ENCODE data around the gene KCNC1. TPM values are rescaled to one million over a fixed set of nuclear protein-coding genes. Genes with fewer than 3 reads are reported as not detected.

The KCNC1 gene
- total RNA-seq, 1 experiment from 2014 or later = not detected

- Histone ChIP-seq H3K4me3 (no peak overlapping the region), H3K9me3 (no peaks in the 10 kb centered on the region), H3K27me3 (no peaks in the 10 kb centered on the region), H3K36me3 (no peaks in the 10 kb centered on the region)
- no peak for DNase-seq
These were observed 75.5 kb downstream of the KCNC1 start for GRCh38 chr11:17810041-17810440.

- DNase-seq = peak; percentile 12
- no peaks in the 10 kb centered on the region for H3K9me3 ChIP-seq
- no peaks in the 10 kb centered on the region for H3K27me3 ChIP-seq
- H3K36me3 ChIP-seq = no peaks in the 10 kb centered on the region
- no peak overlapping the region for H3K4me3 ChIP-seq
These were observed 76.2 kb downstream of the KCNC1 start for GRCh38 chr11:17810746-17811145.

- no peaks in the 10 kb centered on the region for H3K36me3 ChIP-seq
- no peak for DNase-seq
- H3K27me3 ChIP-seq = no peaks in the 10 kb centered on the region
- H3K9me3 ChIP-seq = no peaks in the 10 kb centered on the region
- H3K4me3 ChIP-seq = no peak overlapping the region
These were observed 76.8 kb downstream of the KCNC1 start for GRCh38 chr11:17811352-17811751.

- H3K27me3 ChIP-seq = no peaks in the 10 kb centered on the region
- peak; percentile 32 for DNase-seq
- H3K9me3 ChIP-seq = no peaks in the 10 kb centered on the region
- no peak overlapping the region for H3K4me3 ChIP-seq
- H3K36me3 ChIP-seq = no peaks in the 10 kb centered on the region
These were observed 77.7 kb downstream of the KCNC1 start for GRCh38 chr11:17812091-17812864.

- H3K36me3 ChIP-seq = no peaks in the 10 kb centered on the region
- H3K4me3 ChIP-seq = no peak overlapping the region
- no peak for DNase-seq
- no peaks in the 10 kb centered on the region for H3K9me3 ChIP-seq
- H3K27me3 ChIP-seq = no peaks in the 10 kb centered on the region
These were observed 78.2 kb downstream of the KCNC1 start for GRCh38 chr11:17812865-17813187.

DNA sequence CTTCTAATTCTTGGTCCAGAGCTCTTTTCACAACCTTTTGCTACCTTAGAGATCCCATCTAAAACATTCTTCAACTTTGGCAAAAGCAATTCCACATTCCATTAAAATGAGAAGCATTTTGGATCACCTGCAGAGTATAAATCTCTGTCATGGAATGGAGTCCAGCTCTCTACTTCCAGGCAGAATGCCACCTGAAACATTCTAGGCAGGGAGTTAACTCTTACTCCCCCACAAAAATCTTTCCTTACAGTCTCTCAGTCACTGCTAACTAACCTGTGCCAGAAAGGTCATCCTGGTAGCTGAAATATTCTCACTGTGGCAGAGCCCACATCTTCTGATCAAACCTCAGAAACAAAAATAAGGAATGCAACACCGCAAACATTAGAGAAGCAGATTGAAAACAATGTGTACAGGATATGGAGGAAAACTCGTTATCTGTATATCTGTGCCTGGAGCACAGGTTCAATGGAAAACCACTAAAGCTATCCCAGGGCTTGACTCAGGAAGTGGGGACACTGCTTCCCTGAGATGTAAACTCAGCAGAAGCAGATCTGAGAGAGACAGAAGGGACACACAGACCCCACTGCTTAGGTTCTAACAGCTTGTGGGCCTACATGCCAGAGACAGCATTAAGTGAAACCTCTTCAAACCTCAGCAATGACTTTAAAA is 78.9 kb downstream of the KCNC1 start:
- Histone ChIP-seq H3K4me3 (no peak overlapping the region), H3K36me3 (no peaks in the 10 kb centered on the region), H3K9me3 (no peaks in the 10 kb centered on the region), H3K27me3 (no peaks in the 10 kb centered on the region)
- no peak for DNase-seq

GRCh38 chr11:17814546-17814945 is 80.0 kb downstream of the KCNC1 start:
- Histone ChIP-seq H3K36me3 (no peaks in the 10 kb centered on the region), H3K9me3 (no peaks in the 10 kb centered on the region), H3K4me3 (no peak overlapping the region), H3K27me3 (no peaks in the 10 kb centered on the region)
- DNase-seq = no peak

GRCh38 chr11:17816232-17816931 is 81.8 kb downstream of the KCNC1 start:
- Histone ChIP-seq H3K36me3 (no peaks in the 10 kb centered on the region), H3K9me3 (no peaks in the 10 kb centered on the region), H3K4me3 (no peak overlapping the region), H3K27me3 (no peaks in the 10 kb centered on the region)
- DNase-seq = no peak

GRCh38 chr11:17821648-17822400 is 87.2 kb downstream of the KCNC1 start:
- Histone ChIP-seq H3K27me3 (no peaks in the 10 kb centered on the region), H3K4me3 (no peak overlapping the region), H3K9me3 (no peaks in the 10 kb centered on the region), H3K36me3 (no peaks in the 10 kb centered on the region)
- DNase-seq = no peak

DNA sequence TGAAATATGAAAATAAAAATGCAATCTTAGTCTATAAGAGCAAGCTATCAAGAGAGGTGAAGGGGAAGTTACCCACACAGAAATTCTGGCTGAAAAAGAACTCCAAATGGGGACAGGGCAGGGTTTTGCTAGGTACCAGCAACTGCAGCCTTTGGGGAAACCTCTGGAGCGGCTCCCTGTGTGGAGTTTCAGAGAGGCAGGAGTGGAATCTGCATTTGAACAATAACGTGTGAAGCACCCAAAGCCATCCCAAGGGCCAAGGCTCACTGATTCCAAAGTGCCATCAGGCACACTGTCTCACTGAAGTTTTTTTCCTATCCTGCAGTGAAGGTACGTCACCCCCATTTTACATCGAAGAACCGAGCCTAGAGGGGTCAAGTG is 87.8 kb downstream of the KCNC1 start:
- Histone ChIP-seq H3K36me3 (no peaks in the 10 kb centered on the region), H3K27me3 (no peaks in the 10 kb centered on the region), H3K4me3 (no peak overlapping the region), H3K9me3 (no peaks in the 10 kb centered on the region)
- DNase-seq = no peak

GRCh38 chr11:17827006-17827405 is 92.4 kb downstream of the KCNC1 start:
- H3K36me3 ChIP-seq = no peaks in the 10 kb centered on the region
- no peak for DNase-seq
- H3K9me3 ChIP-seq = no peaks in the 10 kb centered on the region
- H3K27me3 ChIP-seq = no peaks in the 10 kb centered on the region
- H3K4me3 ChIP-seq = no peak overlapping the region

- Histone ChIP-seq H3K27me3 (no peaks in the 10 kb centered on the region), H3K36me3 (no peaks in the 10 kb centered on the region), H3K9me3 (no peaks in the 10 kb centered on the region), H3K4me3 (no peak overlapping the region)
- peak; percentile 40 for DNase-seq
These were observed 93.8 kb downstream of the KCNC1 start for GRCh38 chr11:17828311-17828751.

GRCh38 chr11:17831228-17831627 is 96.6 kb downstream of the KCNC1 start:
- Histone ChIP-seq H3K27me3 (no peaks in the 10 kb centered on the region), H3K4me3 (no peak overlapping the region), H3K36me3 (no peaks in the 10 kb centered on the region), H3K9me3 (no peaks in the 10 kb centered on the region)
- DNase-seq = no peak

DNA sequence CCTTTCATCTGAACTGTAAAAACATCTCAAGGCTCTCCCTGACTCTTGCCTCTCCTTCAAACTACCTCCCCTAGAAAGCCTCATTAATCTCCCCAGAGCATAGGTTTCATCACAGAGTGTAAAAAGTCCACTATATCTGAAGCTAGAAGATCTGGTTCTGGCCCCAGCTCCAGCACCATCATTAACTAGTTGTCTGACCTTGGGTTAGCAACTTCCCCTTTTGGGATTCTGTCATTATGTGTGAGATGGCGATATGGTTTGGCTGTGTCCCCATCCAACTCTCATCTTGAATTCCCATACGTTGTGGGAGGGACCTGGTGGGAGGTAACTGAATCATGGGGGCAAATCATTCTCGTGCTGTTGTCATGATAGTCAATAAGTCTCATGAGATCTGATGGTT is 97.3 kb downstream of the KCNC1 start:
- H3K9me3 ChIP-seq = no peaks in the 10 kb centered on the region
- no peak for DNase-seq
- no peaks in the 10 kb centered on the region for H3K27me3 ChIP-seq
- H3K36me3 ChIP-seq = no peaks in the 10 kb centered on the region
- no peak overlapping the region for H3K4me3 ChIP-seq

Data from MG63 (cell line).